ENCODE measurements around the gene ATXN7.
A peak's percentile ranks its signal among the peaks of the same experiment; 100 is the strongest.

ATXN7 gene

GRCh38 chr3:63954182-63954581 lies 90.5 kb downstream of the ATXN7 start:
- no peak overlapping the region for H3K4me3 ChIP-seq (ENCODE audit: low read depth, low read length)
- TF ChIP-seq CTCF (IDR thresholded peaks at IDR 0.05; ENCODE audit: borderline replicate concordance, insufficient read depth, low read depth, low read length) = no peak

GRCh38 chr3:63955036-63955650 lies 91.5 kb downstream of the ATXN7 start:
- no peak for TF ChIP-seq CTCF (IDR thresholded peaks at IDR 0.05; ENCODE audit: borderline replicate concordance, insufficient read depth, low read depth, low read length)
- H3K4me3 ChIP-seq (ENCODE audit: low read depth, low read length) = no peak overlapping the region

GRCh38 chr3:63955830-63956545 lies 92.3 kb downstream of the ATXN7 start:
- no peak for TF ChIP-seq CTCF (IDR thresholded peaks at IDR 0.05; ENCODE audit: borderline replicate concordance, insufficient read depth, low read depth, low read length)
- no peak overlapping the region for H3K4me3 ChIP-seq (ENCODE audit: low read depth, low read length)

- H3K4me3 ChIP-seq (ENCODE audit: low read depth, low read length) = no peak overlapping the region
- no peak for TF ChIP-seq CTCF (IDR thresholded peaks at IDR 0.05; ENCODE audit: borderline replicate concordance, insufficient read depth, low read depth, low read length)
Observed at GRCh38 chr3:63959146-63959545, 95.5 kb downstream of the ATXN7 start.

GRCh38 chr3:63960048-63960711 lies 96.5 kb downstream of the ATXN7 start:
- no peak overlapping the region for H3K4me3 ChIP-seq (ENCODE audit: low read depth, low read length)
- no peak for TF ChIP-seq CTCF (IDR thresholded peaks at IDR 0.05; ENCODE audit: borderline replicate concordance, insufficient read depth, low read depth, low read length)

DNA sequence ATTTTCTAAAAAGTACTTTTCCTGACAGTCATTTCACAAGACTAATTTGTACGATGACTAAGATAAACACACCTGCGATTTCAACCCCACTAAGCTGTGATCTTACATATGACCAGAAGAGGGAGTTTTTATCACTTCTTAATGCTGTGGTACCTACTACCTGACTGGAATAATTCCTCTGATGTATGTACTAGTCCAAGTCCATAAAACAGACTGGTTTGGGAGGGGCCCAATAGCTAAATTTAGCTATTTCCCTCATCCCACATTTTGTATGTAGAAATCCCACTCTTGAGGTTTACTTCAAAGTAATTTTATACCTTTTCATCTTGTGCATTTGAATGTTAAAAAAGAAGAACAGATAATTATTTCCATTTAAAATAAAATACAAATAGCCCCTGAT lies 98.2 kb downstream of the ATXN7 start:
- TF ChIP-seq CTCF (IDR thresholded peaks at IDR 0.05; ENCODE audit: borderline replicate concordance, insufficient read depth, low read depth, low read length) = peak; percentile 40; the same call in 1 of the 2 replicates
- H3K4me3 ChIP-seq (ENCODE audit: low read depth, low read length) = no peak overlapping the region
